Measurements from ENCODE around the gene CADM1. TPM values are rescaled to one million over a fixed set of nuclear protein-coding genes. Genes with fewer than 3 reads are reported as not detected.

The CADM1 gene
- total and polyA plus RNA-seq, 2 experiments from 2014 or later = 48.4 to 54.3 TPM

- H3K4me2 ChIP-seq = no peak overlapping the region
- H4K20me1 ChIP-seq (ENCODE audit: insufficient read depth, poor library complexity, severe bottlenecking) = no peaks in the 10 kb centered on the region
- TF ChIP-seq EZH2 (IDR thresholded peaks at IDR 0.05; ENCODE audit: borderline replicate concordance) = no peak
- H3K4me3 ChIP-seq = no peak overlapping the region
- H2AFZ ChIP-seq = no peak overlapping the region
- no peaks in the 10 kb centered on the region for H3K79me2 ChIP-seq
- H3K9me3 ChIP-seq (ENCODE audit: low read depth) = no peaks in the 10 kb centered on the region
- no peaks in the 10 kb centered on the region for H3K27me3 ChIP-seq
- no peak overlapping the region for H3K27ac ChIP-seq
- no peaks in the 10 kb centered on the region for H3K36me3 ChIP-seq (replicated peaks; ENCODE audit: insufficient read depth, low read depth)
- H3K9me2 ChIP-seq (replicated peaks; ENCODE audit: insufficient read depth) = no peaks in the 10 kb centered on the region
- no peaks in the 10 kb centered on the region for H3K4me1 ChIP-seq (ENCODE audit: insufficient read depth)
- WGBS (ENCODE audit: low lambda C conversion rate, missing lambda C conversion rate) = 83% methylated on average over 2 of the region's 2 CpGs
- no peak for DNase-seq (ENCODE audit: low spot score)
These were observed 120.0 kb downstream of the CADM1 start for GRCh38 chr11:115384236-115384635.

DNA sequence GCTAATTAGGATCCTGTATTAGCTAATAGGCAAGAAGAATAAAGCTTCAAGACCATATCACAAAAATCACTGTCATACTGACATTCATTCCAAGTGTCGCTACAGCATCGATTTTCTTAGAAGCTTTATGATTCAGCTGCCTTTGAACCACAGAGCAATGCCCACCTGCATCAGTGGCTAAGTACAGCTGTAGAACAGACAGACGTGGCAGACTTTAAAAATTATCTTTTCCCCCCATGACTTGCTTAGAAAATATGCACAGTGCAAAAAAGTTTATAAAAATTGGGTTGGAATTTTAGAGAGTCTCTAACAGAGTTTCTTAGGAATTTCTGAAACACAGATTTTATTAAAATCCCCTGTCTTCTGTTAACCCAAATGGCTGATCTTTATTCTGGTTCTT, 120.8 kb downstream of the CADM1 start:
- H3K27me3 ChIP-seq = no peaks in the 10 kb centered on the region
- no peaks in the 10 kb centered on the region for H3K4me1 ChIP-seq (ENCODE audit: insufficient read depth)
- no peaks in the 10 kb centered on the region for H4K20me1 ChIP-seq (ENCODE audit: insufficient read depth, poor library complexity, severe bottlenecking)
- H3K36me3 ChIP-seq (replicated peaks; ENCODE audit: insufficient read depth, low read depth) = no peaks in the 10 kb centered on the region
- H2AFZ ChIP-seq = no peak overlapping the region
- H3K4me3 ChIP-seq = no peak overlapping the region
- no peaks in the 10 kb centered on the region for H3K79me2 ChIP-seq
- TF ChIP-seq CTCF (IDR thresholded peaks at IDR 0.05; ENCODE audit: poor library complexity) (no peak), EZH2phosphoT487 (IDR thresholded peaks at IDR 0.05; ENCODE audit: low read depth, severe bottlenecking, unreplicated experiment) (no peak), EZH2 (IDR thresholded peaks at IDR 0.05; ENCODE audit: borderline replicate concordance) (no peak)
- no peak overlapping the region for H3K4me2 ChIP-seq
- no peaks in the 10 kb centered on the region for H3K9me3 ChIP-seq (ENCODE audit: low read depth)
- 77% methylated on average over 3 of the region's 3 CpGs for WGBS (ENCODE audit: low lambda C conversion rate, missing lambda C conversion rate)
- DNase-seq (ENCODE audit: low spot score) = no peak
- no peak overlapping the region for H3K27ac ChIP-seq
- no peaks in the 10 kb centered on the region for H3K9me2 ChIP-seq (replicated peaks; ENCODE audit: insufficient read depth)

DNA sequence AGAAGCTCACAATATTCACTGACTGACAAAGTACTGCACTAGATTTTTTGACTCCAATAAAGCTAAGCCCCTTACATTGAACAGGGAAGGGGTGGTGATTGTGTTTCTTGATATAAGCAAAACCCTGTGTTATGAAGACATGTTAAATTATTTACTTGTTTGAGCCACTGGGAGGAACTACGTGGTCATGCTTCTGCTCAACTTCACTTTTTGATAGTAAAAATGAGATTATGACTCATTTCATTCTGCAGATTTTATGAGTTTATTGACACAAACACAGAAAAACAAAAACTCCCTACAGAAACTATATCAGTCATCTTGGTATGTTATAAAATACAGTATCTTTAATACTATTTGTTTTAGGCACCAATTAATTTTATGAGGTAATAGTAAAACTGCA, 124.7 kb downstream of the CADM1 start:
- H3K4me3 ChIP-seq = no peak overlapping the region
- no peaks in the 10 kb centered on the region for H3K9me2 ChIP-seq (replicated peaks; ENCODE audit: insufficient read depth)
- no peaks in the 10 kb centered on the region for H3K79me2 ChIP-seq
- no peak overlapping the region for H2AFZ ChIP-seq
- H3K4me1 ChIP-seq (ENCODE audit: insufficient read depth) = no peaks in the 10 kb centered on the region
- 60% methylated on average over 1 of the region's 1 CpG for WGBS (ENCODE audit: low lambda C conversion rate, missing lambda C conversion rate)
- DNase-seq (ENCODE audit: low spot score) = no peak
- no peak overlapping the region for H3K4me2 ChIP-seq
- H4K20me1 ChIP-seq (ENCODE audit: insufficient read depth, poor library complexity, severe bottlenecking) = no peaks in the 10 kb centered on the region
- no peaks in the 10 kb centered on the region for H3K27me3 ChIP-seq
- TF ChIP-seq EZH2 (IDR thresholded peaks at IDR 0.05; ENCODE audit: borderline replicate concordance) (no peak), EZH2phosphoT487 (IDR thresholded peaks at IDR 0.05; ENCODE audit: low read depth, severe bottlenecking, unreplicated experiment) (no peak), CTCF (IDR thresholded peaks at IDR 0.05; ENCODE audit: poor library complexity) (no peak)
- H3K36me3 ChIP-seq (replicated peaks; ENCODE audit: insufficient read depth, low read depth) = no peaks in the 10 kb centered on the region
- H3K27ac ChIP-seq = no peak overlapping the region
- H3K9me3 ChIP-seq (ENCODE audit: low read depth) = no peaks in the 10 kb centered on the region

DNA sequence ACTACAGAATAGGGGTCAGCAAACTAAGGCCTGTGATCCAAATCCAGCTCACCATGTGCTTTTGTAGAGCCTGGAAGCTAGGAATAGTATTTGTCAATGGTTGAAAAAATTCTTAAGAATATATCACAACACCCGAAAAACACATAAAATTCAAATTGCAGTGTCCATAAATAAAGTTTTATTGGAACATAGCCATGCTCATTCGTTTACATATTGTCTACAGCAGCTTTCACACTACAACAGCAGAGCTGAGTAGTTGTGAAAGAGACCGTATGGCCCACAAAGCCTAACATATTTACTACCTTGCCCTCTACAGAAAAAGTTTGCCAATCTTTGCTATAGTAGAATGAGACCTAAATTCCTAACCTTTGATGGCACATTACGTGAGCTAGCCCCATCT, 125.7 kb downstream of the CADM1 start:
- no peak overlapping the region for H2AFZ ChIP-seq
- no peak overlapping the region for H3K4me2 ChIP-seq
- H3K9me3 ChIP-seq (ENCODE audit: low read depth) = no peaks in the 10 kb centered on the region
- H3K4me3 ChIP-seq = no peak overlapping the region
- H3K27me3 ChIP-seq = no peaks in the 10 kb centered on the region
- no peaks in the 10 kb centered on the region for H3K9me2 ChIP-seq (replicated peaks; ENCODE audit: insufficient read depth)
- DNase-seq (ENCODE audit: low spot score) = no peak
- TF ChIP-seq CTCF (IDR thresholded peaks at IDR 0.05; ENCODE audit: poor library complexity) = no peak
- TF ChIP-seq EZH2phosphoT487 (IDR thresholded peaks at IDR 0.05; ENCODE audit: low read depth, severe bottlenecking, unreplicated experiment) = no peak
- TF ChIP-seq EZH2 (IDR thresholded peaks at IDR 0.05; ENCODE audit: borderline replicate concordance) = no peak
- no peaks in the 10 kb centered on the region for H3K36me3 ChIP-seq (replicated peaks; ENCODE audit: insufficient read depth, low read depth)
- no peaks in the 10 kb centered on the region for H3K4me1 ChIP-seq (ENCODE audit: insufficient read depth)
- no peaks in the 10 kb centered on the region for H3K79me2 ChIP-seq
- H4K20me1 ChIP-seq (ENCODE audit: insufficient read depth, poor library complexity, severe bottlenecking) = no peaks in the 10 kb centered on the region
- 91% methylated on average over 4 of the region's 4 CpGs for WGBS (ENCODE audit: low lambda C conversion rate, missing lambda C conversion rate)
- no peak overlapping the region for H3K27ac ChIP-seq
